C1 segment of cervical spinal cord (tissue), 14 donors: ENCODE data around the gene ATP2C1.

ENCODE experiments used
- DNase-seq, 14 donors: peaks; one replicate each; lab custom pipeline; 2025; lab: John Stamatoyannopoulos, UW

ATP2C1 gene

DNA sequence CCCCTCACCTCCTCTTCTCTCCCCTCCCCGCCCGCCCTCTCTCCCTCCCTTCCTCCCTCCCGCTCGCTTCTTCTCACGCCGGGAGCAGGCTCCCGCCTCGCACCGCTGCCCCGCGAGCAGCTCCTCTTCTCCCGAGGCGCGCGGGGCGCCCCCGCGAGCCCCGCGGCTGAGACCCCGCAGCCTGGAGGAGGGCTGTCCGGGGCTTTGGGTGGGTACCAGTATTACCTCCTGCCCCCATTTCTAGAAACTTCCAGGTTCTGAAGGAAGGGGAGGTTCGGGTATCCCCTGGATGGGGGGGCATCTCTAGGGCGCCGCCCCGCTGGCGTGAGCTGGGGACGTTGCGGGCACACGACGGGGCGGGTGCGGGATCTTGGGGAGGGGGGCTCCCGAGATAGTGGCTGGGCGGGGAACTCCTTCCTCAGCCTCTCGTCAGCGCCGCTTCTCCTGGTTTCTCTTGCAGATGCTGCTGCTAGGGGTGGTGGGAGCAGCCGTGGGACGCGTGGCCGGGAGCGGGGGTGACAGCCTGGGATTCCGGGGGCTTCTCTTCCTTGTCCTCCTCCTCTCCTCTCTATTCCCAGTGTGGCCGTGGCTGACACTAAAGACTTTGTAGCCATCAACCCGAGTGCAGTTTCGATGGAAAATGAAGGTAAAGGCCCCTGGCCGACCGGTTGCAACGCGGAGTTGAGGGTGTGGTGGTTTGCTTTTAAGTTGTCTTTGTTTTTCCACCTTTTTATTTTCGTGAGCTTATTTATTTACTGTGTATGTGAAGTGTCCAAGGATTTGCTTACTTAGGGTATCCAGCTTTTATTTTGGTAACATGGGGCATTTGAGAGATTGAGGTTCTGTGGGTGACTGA is 474 bp downstream of the ATP2C1 start:
- peak in 12 of 14 donors; percentile 37 to 82 (median 76) for DNase-seq

DNA sequence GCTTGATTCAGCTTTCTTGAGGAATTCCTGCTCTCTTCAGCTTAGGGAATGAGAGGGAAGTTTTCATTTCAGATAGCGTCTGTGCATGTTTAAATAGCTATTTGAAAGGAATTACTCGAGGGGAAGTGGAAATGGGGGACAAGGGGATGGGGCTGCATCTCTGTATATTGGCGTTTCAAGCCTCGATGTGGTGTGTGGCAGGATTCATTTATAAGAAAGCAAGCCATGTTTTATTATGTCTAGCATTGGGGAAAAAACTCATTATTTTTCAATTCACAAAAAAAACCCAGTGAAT is 1.0 kb downstream of the ATP2C1 start:
- DNase-seq = no peak

- DNase-seq = no peak
Observed at GRCh38 chr3:130895690-130896488, 2.0 kb downstream of the ATP2C1 start.

- DNase-seq = no peak
Observed at GRCh38 chr3:130897316-130897715, 3.4 kb downstream of the ATP2C1 start.

GRCh38 chr3:130900959-130901358 is 7.1 kb downstream of the ATP2C1 start:
- no peak for DNase-seq

DNA sequence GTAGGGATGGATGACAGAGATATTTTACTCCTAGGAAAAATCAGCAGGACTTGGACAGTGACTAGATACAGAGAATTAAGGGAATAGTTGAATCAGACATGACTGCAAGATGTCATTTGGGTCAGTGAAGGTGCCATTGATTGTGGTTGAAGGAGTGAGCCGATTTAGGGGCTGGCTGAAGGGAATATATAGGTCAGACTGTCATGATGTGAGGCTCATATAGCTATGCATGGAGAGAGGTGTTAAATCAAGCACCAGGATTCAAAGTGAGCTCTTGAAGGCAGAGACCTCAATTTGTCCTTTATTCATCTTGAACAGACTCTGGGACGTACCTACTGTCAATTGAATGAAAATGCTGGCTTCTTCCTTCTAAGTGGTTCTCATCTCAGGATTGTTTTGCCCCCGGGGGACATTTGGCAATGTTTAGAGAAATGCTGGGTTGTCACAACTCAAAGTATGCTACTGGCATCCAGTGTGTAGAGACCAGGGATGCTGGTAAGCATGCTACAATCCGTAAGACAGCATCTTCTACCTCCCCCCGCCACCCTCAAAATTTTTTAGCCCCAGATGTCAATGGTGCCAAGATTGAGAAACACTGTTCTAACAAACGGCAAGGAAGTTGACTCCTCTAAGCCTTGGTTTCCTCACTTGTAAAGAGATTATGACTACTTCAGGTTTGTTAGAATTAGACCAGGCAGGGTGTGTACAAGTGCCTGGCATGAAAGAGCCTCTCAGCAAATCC is 7.8 kb downstream of the ATP2C1 start:
- DNase-seq = no peak

DNA sequence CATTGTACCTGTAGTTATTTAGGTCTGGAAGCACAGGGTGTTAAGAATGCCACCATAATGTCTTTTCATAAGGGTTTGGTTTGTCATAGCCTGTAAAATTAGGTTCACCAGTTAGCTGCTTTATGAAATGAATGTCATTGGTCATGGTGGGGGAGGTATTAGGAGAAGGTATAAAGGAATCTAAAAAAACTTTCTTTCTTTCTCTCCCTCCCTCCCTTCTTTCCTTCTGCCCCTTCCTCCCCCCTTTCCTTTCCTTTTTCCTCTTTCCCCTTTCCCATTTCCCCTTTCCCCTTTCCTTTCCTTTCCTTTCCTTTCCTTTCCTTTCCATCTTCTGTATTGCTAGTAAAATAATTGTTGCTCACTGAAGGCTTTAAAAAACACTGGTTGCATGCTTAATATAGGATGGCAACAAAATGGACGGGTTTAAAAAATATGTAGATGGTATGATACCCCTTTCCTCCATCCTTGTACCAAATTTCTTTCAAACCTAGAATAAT is 9.6 kb downstream of the ATP2C1 start:
- no peak for DNase-seq

GRCh38 chr3:130904491-130904890 is 10.6 kb downstream of the ATP2C1 start:
- DNase-seq = no peak

- no peak for DNase-seq
Observed at GRCh38 chr3:130905551-130905950, 11.7 kb downstream of the ATP2C1 start.

DNA sequence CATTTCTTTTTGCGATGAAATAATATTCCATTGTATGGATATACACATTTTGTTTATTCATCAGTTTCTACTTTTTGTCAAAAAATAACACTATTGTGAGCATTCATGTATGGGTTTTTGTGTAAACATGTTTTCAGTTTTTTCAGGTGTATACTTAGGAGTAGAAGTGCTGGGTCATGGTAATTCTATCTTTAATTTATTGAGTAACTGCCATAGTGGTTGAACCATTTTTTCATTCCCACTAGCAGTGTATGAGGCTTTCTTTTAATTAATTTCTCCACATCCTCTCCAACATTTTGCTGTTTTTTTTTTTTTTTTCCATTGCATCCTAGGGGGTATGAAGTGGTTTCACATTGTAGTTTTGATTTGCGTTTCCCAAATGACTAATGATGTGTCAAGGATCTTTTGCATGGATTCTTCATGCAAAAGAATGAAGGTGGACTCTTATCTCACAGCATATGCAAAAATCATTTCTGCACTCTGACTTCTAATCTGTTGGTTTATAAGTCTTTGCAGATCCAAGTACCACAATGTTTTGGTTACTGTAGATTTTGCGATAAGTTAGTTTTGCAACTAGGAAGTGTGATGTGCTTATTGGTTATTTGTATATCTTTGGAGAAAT is 12.6 kb downstream of the ATP2C1 start:
- DNase-seq = no peak

DNA sequence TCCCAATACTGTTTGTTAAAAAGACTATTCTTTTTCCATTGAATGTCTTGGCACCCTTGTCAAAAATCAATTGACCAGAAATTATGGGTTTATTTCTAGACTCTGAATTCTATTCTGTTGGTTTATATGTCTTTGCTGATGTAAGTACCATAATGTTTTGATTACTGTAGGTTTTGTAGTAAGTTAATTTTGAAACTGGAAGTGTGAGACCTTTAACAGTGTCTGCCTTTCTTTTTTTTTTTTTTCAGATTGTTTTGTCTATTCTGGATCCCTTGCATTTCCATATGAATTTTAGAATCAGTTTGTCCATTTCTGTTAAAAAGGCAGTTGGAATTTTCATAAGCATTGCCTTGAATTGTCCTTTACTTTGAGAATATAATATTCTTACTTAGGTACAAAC is 13.6 kb downstream of the ATP2C1 start:
- DNase-seq = no peak

GRCh38 chr3:130907966-130908365 is 14.1 kb downstream of the ATP2C1 start:
- no peak for DNase-seq

- DNase-seq = no peak
Observed at GRCh38 chr3:130915567-130916292, 21.8 kb downstream of the ATP2C1 start.

GRCh38 chr3:130916507-130917167 is 22.8 kb downstream of the ATP2C1 start:
- no peak for DNase-seq

DNA sequence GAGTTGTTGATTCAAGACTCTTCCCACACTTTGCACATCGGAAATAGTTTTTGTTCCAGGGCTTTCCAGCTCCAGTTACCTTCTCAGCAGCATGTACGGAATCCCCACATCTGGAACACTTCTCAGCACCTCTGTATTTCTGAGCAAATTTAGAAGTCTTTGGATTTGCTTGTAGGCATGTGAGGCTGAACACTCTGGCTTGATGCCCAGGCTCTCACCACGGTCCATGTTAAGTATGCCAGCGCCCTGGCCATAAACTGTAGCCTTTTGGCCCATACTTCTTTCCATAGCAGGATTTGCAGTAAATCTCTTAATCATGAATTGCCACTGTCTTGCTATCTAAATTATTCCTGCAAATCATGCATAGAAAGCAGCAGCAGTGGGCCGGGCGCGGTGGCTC is 24.4 kb downstream of the ATP2C1 start:
- no peak for DNase-seq

GRCh38 chr3:130925628-130926027 is 31.7 kb downstream of the ATP2C1 start:
- DNase-seq = no peak

DNA sequence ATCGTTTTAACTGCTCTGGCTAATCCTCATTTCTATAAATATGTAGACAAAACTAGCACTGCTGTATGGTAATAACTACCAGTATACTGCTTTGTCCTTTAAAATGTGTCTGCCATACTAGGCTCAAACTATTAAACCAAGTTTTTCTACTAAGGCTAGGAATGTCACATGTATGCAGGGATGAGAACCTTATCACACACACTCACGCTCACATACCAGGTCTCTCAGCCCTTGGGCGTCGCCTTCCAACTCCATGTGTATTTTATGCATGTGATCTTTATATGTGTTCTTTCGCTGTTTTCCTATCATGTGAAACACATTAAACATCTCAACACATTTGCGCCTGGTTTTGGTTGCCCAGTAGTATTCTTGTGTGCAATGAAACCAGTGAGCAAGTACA is 32.6 kb downstream of the ATP2C1 start:
- DNase-seq = no peak

DNA sequence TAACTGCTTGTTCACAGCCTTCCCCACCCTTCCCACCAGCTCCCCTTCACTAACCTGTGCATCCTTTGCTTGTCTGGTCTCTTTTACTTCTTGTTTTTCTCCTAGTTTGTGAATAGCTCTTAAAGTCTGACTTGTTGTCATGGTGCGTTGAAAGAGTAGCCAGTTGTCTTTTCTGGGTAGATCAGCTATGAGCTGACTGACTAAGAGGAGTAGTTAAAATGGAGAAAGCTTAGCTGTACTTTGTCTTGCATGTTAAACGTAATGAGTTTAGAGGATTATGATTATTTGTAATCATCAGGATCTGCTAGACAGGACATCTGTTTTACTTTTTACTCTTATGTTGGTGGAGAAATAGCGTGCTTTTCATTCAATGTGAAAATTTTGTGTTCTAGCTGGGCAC is 35.9 kb downstream of the ATP2C1 start:
- no peak for DNase-seq

DNA sequence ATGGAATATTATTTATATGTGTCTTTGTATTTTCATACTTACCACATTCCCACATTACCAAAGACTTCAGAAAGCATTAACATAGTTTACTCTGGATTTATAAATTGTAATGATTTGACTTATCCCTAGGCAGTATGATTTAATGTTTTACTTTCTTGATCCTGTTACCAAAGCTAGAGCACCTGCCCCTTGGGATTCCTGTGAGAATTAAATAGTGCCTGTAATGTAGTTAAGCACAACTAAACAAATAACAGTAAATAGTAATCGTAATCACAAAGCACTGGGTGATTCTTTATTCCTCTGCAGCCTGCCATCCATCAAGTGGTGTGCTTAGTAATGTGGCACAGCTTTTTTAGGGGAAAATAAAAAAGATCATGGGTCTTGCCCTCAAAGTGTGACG is 39.1 kb downstream of the ATP2C1 start:
- no peak for DNase-seq

DNA sequence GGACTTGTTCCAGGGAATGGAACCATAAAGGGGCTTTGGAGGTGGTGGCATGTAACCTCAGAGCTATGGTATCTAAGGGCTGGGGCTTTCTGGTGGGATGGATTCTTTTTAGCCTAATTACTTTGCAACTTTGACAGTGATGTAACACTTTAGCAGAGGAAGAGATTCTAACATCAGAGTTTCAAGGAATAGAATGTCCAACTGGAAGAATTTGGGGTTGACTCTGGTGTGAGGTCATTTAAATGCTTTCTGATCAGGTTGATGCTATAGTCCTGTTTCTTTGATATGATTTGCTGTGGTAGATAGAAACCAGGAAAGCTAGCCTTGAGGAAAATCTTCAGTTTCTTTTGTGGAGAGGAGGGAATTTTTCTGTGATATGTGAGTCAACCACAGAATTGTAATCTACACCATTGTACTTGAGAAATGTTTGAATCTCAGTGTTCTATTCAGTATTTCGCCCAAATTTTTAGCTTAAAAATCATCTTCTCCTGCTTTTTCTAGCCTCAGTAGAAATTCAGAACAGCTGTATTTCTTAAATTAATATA is 40.0 kb downstream of the ATP2C1 start:
- no peak for DNase-seq
